H1 (cell line): ENCODE data around the gene GRIA3.

Experiments used
- EP300 ChIP-seq, 2 experiments: IDR thresholded peaks; 1 replicate in 1 of 2; 2 replicates in 1 of 2; pipeline ENCODE4 v1.6.1; 2011 to 2012; ENCODE audit warnings: low read depth in 2 of 2, low read length in 2 of 2, mild to moderate bottlenecking in 2 of 2, borderline replicate concordance in 1 of 2, inconsistent platforms in 1 of 2, moderate library complexity in 1 of 2
- GTF2F1 ChIP-seq: IDR thresholded peaks from 2 replicates; pipeline ENCODE4 v1.6.1; 2012; ENCODE audit warnings: low read depth, low read length, improper control_type of control experiment, borderline replicate concordance
- HDAC6 ChIP-seq: IDR thresholded peaks from one replicate; pipeline ENCODE4 v1.7.1; 2012; ENCODE audit warnings: low read depth, mild to moderate bottlenecking, inconsistent platforms, low read length, moderate library complexity
- JUN ChIP-seq: IDR thresholded peaks from 2 replicates; pipeline ENCODE4 v1.6.1; 2011; ENCODE audit warnings: low read depth, mild to moderate bottlenecking, improper control_type of control experiment, low read length
- MAFK ChIP-seq: IDR thresholded peaks from 2 replicates; pipeline ENCODE4 v1.6.1; 2012; ENCODE audit warnings: low read depth, mild to moderate bottlenecking, improper control_type of control experiment, low read length
- NANOG ChIP-seq: IDR thresholded peaks from 2 replicates; pipeline ENCODE4 v1.6.1; 2011; ENCODE audit warnings: low read length, low read depth, mild to moderate bottlenecking, inconsistent platforms; ENCODE audit not compliant: insufficient read depth, poor library complexity, severe bottlenecking
- POLR2A ChIP-seq, 2 experiments: IDR thresholded peaks; 1 replicate in 1 of 2; 2 replicates in 1 of 2; pipeline ENCODE4 v1.6.1; 2011; ENCODE audit warnings: low read depth in 2 of 2, low read length in 2 of 2, mild to moderate bottlenecking in 2 of 2; ENCODE audit errors: control extremely low read depth in 1 of 2
- RNF2 ChIP-seq: fragments of 200-900, 300-1000 bp; sonication (generic); IDR thresholded peaks from 2 replicates; pipeline ENCODE4 v1.7.1; 2016; ENCODE audit warnings: borderline replicate concordance, low read depth, mild to moderate bottlenecking, antibody characterized with exemption, low read length; ENCODE audit not compliant: poor library complexity, severe bottlenecking; ENCODE audit errors: missing control alignments
- TBP ChIP-seq: IDR thresholded peaks from 2 replicates; pipeline ENCODE4 v1.6.1; 2011; ENCODE audit warnings: low read depth, low read length, improper control_type of control experiment
- YY1 ChIP-seq: IDR thresholded peaks from 2 replicates; pipeline ENCODE4 v1.6.1; 2011; ENCODE audit warnings: low read depth, mild to moderate bottlenecking, low read length
- TF ChIP-seq, protein P1 (sequence below), 3 experiments: IDR thresholded peaks; 1 replicate in 2 of 3; 2 replicates in 1 of 3; pipeline versions ENCODE4 v1.5.1 to v1.6.1; 2011; ENCODE audit warnings: low read length in 3 of 3, mild to moderate bottlenecking in 3 of 3, inconsistent platforms in 2 of 3, low read depth in 1 of 3, moderate library complexity in 1 of 3; ENCODE audit not compliant: insufficient read depth in 1 of 3; ENCODE audit errors: control extremely low read depth in 1 of 3
- TF ChIP-seq, protein P2 (sequence below): IDR thresholded peaks from 2 replicates; pipeline ENCODE4 v1.6.1; 2012; ENCODE audit warnings: inconsistent platforms

DNA sequence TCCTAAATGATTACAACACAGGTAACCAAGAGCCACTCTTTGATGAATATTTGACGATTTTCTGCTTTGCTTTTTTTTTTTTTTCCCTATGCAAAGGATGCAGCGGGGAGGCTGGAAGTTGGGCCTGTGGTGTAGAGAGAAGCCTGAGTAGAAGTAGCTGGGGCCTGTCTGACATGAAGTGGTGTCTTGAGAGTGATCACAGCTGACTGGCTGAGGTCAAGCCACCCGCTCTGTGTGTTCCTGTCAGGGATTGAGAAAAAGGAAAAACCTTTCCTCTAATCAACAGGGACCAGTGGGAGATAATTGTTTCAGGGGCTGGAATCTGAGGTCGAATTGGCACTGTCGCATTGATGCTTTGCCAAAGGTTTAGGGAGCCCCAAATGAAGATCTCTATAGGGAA, 258.7 kb downstream of the GRIA3 start:
- TF ChIP-seq, protein P1, sequence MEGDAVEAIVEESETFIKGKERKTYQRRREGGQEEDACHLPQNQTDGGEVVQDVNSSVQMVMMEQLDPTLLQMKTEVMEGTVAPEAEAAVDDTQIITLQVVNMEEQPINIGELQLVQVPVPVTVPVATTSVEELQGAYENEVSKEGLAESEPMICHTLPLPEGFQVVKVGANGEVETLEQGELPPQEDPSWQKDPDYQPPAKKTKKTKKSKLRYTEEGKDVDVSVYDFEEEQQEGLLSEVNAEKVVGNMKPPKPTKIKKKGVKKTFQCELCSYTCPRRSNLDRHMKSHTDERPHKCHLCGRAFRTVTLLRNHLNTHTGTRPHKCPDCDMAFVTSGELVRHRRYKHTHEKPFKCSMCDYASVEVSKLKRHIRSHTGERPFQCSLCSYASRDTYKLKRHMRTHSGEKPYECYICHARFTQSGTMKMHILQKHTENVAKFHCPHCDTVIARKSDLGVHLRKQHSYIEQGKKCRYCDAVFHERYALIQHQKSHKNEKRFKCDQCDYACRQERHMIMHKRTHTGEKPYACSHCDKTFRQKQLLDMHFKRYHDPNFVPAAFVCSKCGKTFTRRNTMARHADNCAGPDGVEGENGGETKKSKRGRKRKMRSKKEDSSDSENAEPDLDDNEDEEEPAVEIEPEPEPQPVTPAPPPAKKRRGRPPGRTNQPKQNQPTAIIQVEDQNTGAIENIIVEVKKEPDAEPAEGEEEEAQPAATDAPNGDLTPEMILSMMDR (IDR thresholded peaks at IDR 0.05; ENCODE audit: control extremely low read depth in 1 of 3, insufficient read depth in 1 of 3, low read depth in 1 of 3, low read length in 3 of 3) = no peak
- TF ChIP-seq EP300 (IDR thresholded peaks at IDR 0.05; ENCODE audit: borderline replicate concordance in 1 of 2, low read depth in 2 of 2, low read length in 2 of 2) = no peak
- TF ChIP-seq NANOG = no peak
- TF ChIP-seq POLR2A (IDR thresholded peaks at IDR 0.05; ENCODE audit: control extremely low read depth in 1 of 2, low read depth in 2 of 2, low read length in 2 of 2) = no peak
- TF ChIP-seq YY1 = no peak
- TF ChIP-seq JUN = no peak
- no peak for TF ChIP-seq HDAC6
- TF ChIP-seq MAFK = no peak
- no peak for TF ChIP-seq TBP
- TF ChIP-seq, protein P2, sequence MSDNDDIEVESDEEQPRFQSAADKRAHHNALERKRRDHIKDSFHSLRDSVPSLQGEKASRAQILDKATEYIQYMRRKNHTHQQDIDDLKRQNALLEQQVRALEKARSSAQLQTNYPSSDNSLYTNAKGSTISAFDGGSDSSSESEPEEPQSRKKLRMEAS = no peak
- no peak for TF ChIP-seq RNF2
- TF ChIP-seq GTF2F1 = no peak
